A549 (cell line): ENCODE results near the gene GOLGA3. TPM values are rescaled to one million over a fixed set of nuclear protein-coding genes. Genes with fewer than 3 reads are reported as not detected.

Experiments
- ATAC-seq, 2 experiments: fragments of 200-7000 bp in 1 of 2; fragments of >200 bp in 1 of 2; cut with Nextera tagmentation in 1 of 2; cut with Tn5 transposase in 1 of 2; 3 replicates each; pipeline versions ENCODE4 v1.8.0 to v1.9.1; 2018 to 2020; ENCODE audit warnings: mild to moderate bottlenecking in 1 of 2, moderate library complexity in 1 of 2
- CTCF ChIA-PET: fragments of 300-600 bp; sonication (Branson Sonifier 250); formaldehyde crosslinking; extraction: SDS; loops from one replicate; lab custom pipeline; 2021; ENCODE audit warnings: antibody characterized with exemption, inconsistent platforms; lab: Yijun Ruan, JAX
- POLR2A ChIA-PET: fragments of 350-600 bp; formaldehyde crosslinking; extraction: SDS; loops from one replicate; lab custom pipeline; 2021; ENCODE audit warnings: antibody characterized with exemption, inconsistent platforms; lab: Yijun Ruan, JAX
- DNase-seq, 2 experiments: peaks; one replicate each; pipeline versions ENCODE4 v3.0.0 to v3.0.0-alpha.2; 2011 to 2016; ENCODE audit warnings: low read depth in 1 of 2, low spot score in 1 of 2
- FAIRE-seq: peaks from 2 replicates; lab custom pipeline; 2011; peaks lifted over from hg19 to GRCh38; lab: Jason Lieb, UNC
- H3K27ac ChIP-seq, 2 experiments: fragments of >200 bp; sonication (Bioruptor Twin); formaldehyde crosslinking; 3 replicates each; pipeline ENCODE4 v1.5.1; 2016 to 2017
- H3K4me1 ChIP-seq: fragments of >200 bp; sonication (Bioruptor Twin); formaldehyde crosslinking; 3 replicates; pipeline ENCODE4 v1.6.1; 2016
- H3K4me2 ChIP-seq: fragments of >200 bp; sonication (Bioruptor Twin); formaldehyde crosslinking; 3 replicates; pipeline ENCODE4 v1.6.1; 2016
- H3K4me3 ChIP-seq: fragments of >200 bp; sonication (Bioruptor Twin); formaldehyde crosslinking; 3 replicates; pipeline ENCODE4 v1.5.1; 2016
- H3K9me3 ChIP-seq: fragments of >200 bp; sonication (Bioruptor Twin); formaldehyde crosslinking; 3 replicates; pipeline ENCODE4 v1.6.1; 2016
- ATOH8 ChIP-seq: fragments of 250-450 bp; sonication (Bioruptor Pico); IDR thresholded peaks from 2 replicates; pipeline ENCODE4 v1.5.0; 2020; ENCODE audit warnings: low read depth, mild to moderate bottlenecking, moderate library complexity
- CTCF ChIP-seq: fragments of >200 bp; sonication (Bioruptor Twin); formaldehyde crosslinking; IDR thresholded peaks from 3 replicates; pipeline ENCODE4 v1.5.1; 2016
- E2F6 ChIP-seq: IDR thresholded peaks from 2 replicates; pipeline ENCODE4 v1.6.1; 2012; ENCODE audit warnings: low read depth, borderline replicate concordance
- EHMT2 ChIP-seq: fragments of 200-600 bp; sonication (generic); IDR thresholded peaks from 2 replicates; pipeline ENCODE4 v1.6.1; 2016; ENCODE audit warnings: antibody characterized with exemption, low read depth, mild to moderate bottlenecking, moderate library complexity
- FOXS1 ChIP-seq: fragments of 250-450 bp; sonication (Bioruptor Pico); IDR thresholded peaks from 2 replicates; pipeline ENCODE4 v1.5.0; 2020; ENCODE audit warnings: mild to moderate bottlenecking, moderate library complexity
- HES2 ChIP-seq: fragments of >200 bp; sonication (Bioruptor Twin); formaldehyde crosslinking; IDR thresholded peaks from 2 replicates; pipeline ENCODE4 v1.6.1; 2016
- HEYL ChIP-seq: fragments of 250-450 bp; sonication (Bioruptor Pico); IDR thresholded peaks from 2 replicates; pipeline ENCODE4 v1.8.0; 2021; ENCODE audit warnings: mild to moderate bottlenecking, moderate library complexity
- HOXA7 ChIP-seq: fragments of 250-450 bp; sonication (Bioruptor Pico); IDR thresholded peaks from 2 replicates; pipeline ENCODE4 v1.5.0; 2020; ENCODE audit warnings: mild to moderate bottlenecking, moderate library complexity
- JUNB ChIP-seq: fragments of >200 bp; sonication (Bioruptor Twin); formaldehyde crosslinking; IDR thresholded peaks from 2 replicates; pipeline ENCODE4 v1.6.1; 2016
- KDM1A ChIP-seq: fragments of 200-600 bp; sonication (generic); IDR thresholded peaks from 2 replicates; pipeline ENCODE4 v1.6.1; 2016; ENCODE audit warnings: low read depth, mild to moderate bottlenecking
- KDM5A ChIP-seq: fragments of 200-600 bp; sonication (generic); IDR thresholded peaks from 2 replicates; pipeline ENCODE4 v1.6.1; 2016; ENCODE audit warnings: antibody characterized with exemption, mild to moderate bottlenecking
- MAFK ChIP-seq: fragments of 450-650 bp; IDR thresholded peaks from 2 replicates; pipeline ENCODE4 v1.6.1; 2014; ENCODE audit not compliant: partially characterized antibody
- NFE2L2 ChIP-seq: fragments of 150-350 bp; conservative IDR thresholded peaks from 2 replicates; pipeline ENCODE4 v1.6.1; 2014; ENCODE audit warnings: low read length
- NPAS2 ChIP-seq: fragments of 250-450 bp; sonication (Bioruptor Pico); IDR thresholded peaks from 2 replicates; pipeline ENCODE4 v1.8.0; 2022; ENCODE audit warnings: mild to moderate bottlenecking, moderate library complexity, borderline replicate concordance
- NR3C1 ChIP-seq: fragments of >200 bp; sonication (Bioruptor Twin); formaldehyde crosslinking; IDR thresholded peaks from 3 replicates; pipeline ENCODE4 v1.6.1; 2017
- RAD21 ChIP-seq, 2 experiments: fragments of >200 bp in 1 of 2; sonication (Bioruptor Twin) in 1 of 2; formaldehyde crosslinking in 1 of 2; IDR thresholded peaks in 1 of 2; conservative IDR thresholded peaks in 1 of 2; 2 replicates in 1 of 2; 3 replicates in 1 of 2; pipeline ENCODE4 v1.6.1; 2012 to 2018; ENCODE audit warnings: inconsistent platforms in 1 of 2
- REST ChIP-seq: fragments of 200-600 bp; sonication (generic); IDR thresholded peaks from 2 replicates; pipeline ENCODE4 v1.6.1; 2016; ENCODE audit warnings: antibody characterized with exemption, mild to moderate bottlenecking, moderate library complexity
- USF2 ChIP-seq: fragments of 450-650 bp; IDR thresholded peaks from 2 replicates; pipeline ENCODE4 v1.6.1; 2014; ENCODE audit warnings: antibody characterized with exemption
- ZC3H11A ChIP-seq: fragments of 450-650 bp; IDR thresholded peaks from 2 replicates; pipeline ENCODE4 v1.6.1; 2014; ENCODE audit warnings: antibody characterized with exemption, mild to moderate bottlenecking
- ZFP36 ChIP-seq: fragments of 450-650 bp; IDR thresholded peaks from 2 replicates; pipeline ENCODE4 v1.6.1; 2014; ENCODE audit warnings: borderline replicate concordance; ENCODE audit not compliant: partially characterized antibody
- WGBS: methylation state at CpG from one replicate; pipeline ENCODE4 v1.1.6; 2017; ENCODE audit errors: missing lambda C conversion rate; 5-methylcytosine and 5-hydroxymethylcytosine counted together
- polyA plus RNA-seq, 4 experiments: library from polyadenylated mRNA; depleted of rRNA in 3 of 4; stranded (reverse); fragments of >200 nt; fragmentation: RNase III in 1 of 4; extraction: RNeasy Plus Mini Kit Qiagen cat#74134 plus additional on column Dnase treatment in 1 of 4; gene quantifications; 2 replicates in 3 of 4; 3 replicates in 1 of 4; pipeline ENCODE4 v1.2.3, GENCODE V29; 2011 to 2017

The GOLGA3 gene
- polyA plus RNA-seq, 2 of the 4 experiments (the other 2 are of a cell fraction) = 23.0 to 25.5 TPM

GRCh38 chr12:132734206-132734605, 94.5 kb downstream of the GOLGA3 start:
- DNase-seq = no peak
- TF ChIP-seq FOXS1 (CRISPR knock-in tag) (no peak), CTCF (no peak), E2F6 (no peak), KDM1A (no peak), NR3C1 (no peak), NFE2L2 (no peak), MAFK (no peak), EHMT2 (no peak), NPAS2 (CRISPR knock-in tag) (no peak), KDM5A (no peak)
- H3K4me3 ChIP-seq = no peak overlapping the region
- 84% methylated on average over 10 of the region's 10 CpGs for WGBS
- ChIA-PET CTCF (interaction anchor here (0.6 to 3.1 kb wide), 2 partner anchors 12 to 34 kb away, joined by 3 to 6 read pairs; no protein-coding TSS in a partner anchor), POLR2A (no interaction called here)
- no peak for FAIRE-seq
- no peaks in the 10 kb centered on the region for H3K4me1 ChIP-seq
- H3K27ac ChIP-seq = no peak overlapping the region
- no peak for ATAC-seq
- no peak overlapping the region for H3K4me2 ChIP-seq
- no peaks in the 10 kb centered on the region for H3K9me3 ChIP-seq

GRCh38 chr12:132731574-132731973, 97.1 kb downstream of the GOLGA3 start:
- DNase-seq = no peak
- Histone ChIP-seq H3K27ac (no peak overlapping the region), H3K4me2 (no peak overlapping the region)
- TF ChIP-seq KDM5A (no peak), HOXA7 (no peak), REST (no peak), USF2 (no peak)
- TF ChIP-seq, all 56 proteins: peak for 0
- H3K4me1 ChIP-seq = no peaks in the 10 kb centered on the region
- ChIA-PET POLR2A (no interaction called here), CTCF (interaction anchor here (0.6 to 1.6 kb wide), 4 partner anchors 12 to 258 kb away, joined by 3 to 7 read pairs (median 4); no protein-coding TSS in a partner anchor)
- 89% methylated on average over 17 of the region's 17 CpGs for WGBS
- no peaks in the 10 kb centered on the region for H3K9me3 ChIP-seq
- 0 out of 6 replicates have a peak, but pooled peaks of 1 of the 2 experiments have one; percentile 20 for ATAC-seq
- H3K4me3 ChIP-seq = no peak overlapping the region
- FAIRE-seq = no peak

- no peak for TF ChIP-seq RAD21 (conservative IDR thresholded peaks at IDR 0.05 in 1 of 2, IDR thresholded peaks at IDR 0.05 in 1 of 2)
- no peak for TF ChIP-seq USF2
- no peak for TF ChIP-seq HES2
- TF ChIP-seq JUNB = no peak
- TF ChIP-seq HEYL (CRISPR knock-in tag) = no peak
- no peak for TF ChIP-seq ZFP36
- TF ChIP-seq ZC3H11A = no peak
- TF ChIP-seq ATOH8 (CRISPR knock-in tag) = no peak
- no peak for TF ChIP-seq E2F6
- POLR2A ChIA-PET = no interaction called here
- CTCF ChIA-PET = interaction anchor here (0.5 to 1.7 kb wide), 3 partner anchors 12 to 785 kb away, joined by 3 to 6 read pairs (median 4); no protein-coding TSS in a partner anchor
- Histone ChIP-seq H3K4me2 (no peak overlapping the region), H3K4me3 (no peak overlapping the region), H3K4me1 (no peaks in the 10 kb centered on the region), H3K27ac (no peak overlapping the region), H3K9me3 (no peaks in the 10 kb centered on the region)
- ATAC-seq (peak in 1 of 2 experiments; percentile 24; a peak in 3 of 6 replicates), DNase-seq (no peak), FAIRE-seq (no peak)
- 92% methylated on average over 8 of the region's 11 CpGs for WGBS
Observed at GRCh38 chr12:132730353-132730752, 98.3 kb downstream of the GOLGA3 start.
